Neural crest cell (in vitro differentiated cells): ENCODE measurements around the gene RELB. TPM values are rescaled to one million over a fixed set of nuclear protein-coding genes. Genes with fewer than 3 reads are reported as not detected.
A peak's percentile ranks its signal among the peaks of the same experiment; 100 is the strongest.

Experiments
- DNase-seq: peaks from one replicate; pipeline ENCODE4 v3.0.0; 2021; ENCODE audit warnings: low read depth, mixed read lengths, low spot score
- H3K27ac Mint-ChIP-seq: one replicate; pipeline ENCODE4 v1.8.0; 2021; ENCODE audit warnings: mild to moderate bottlenecking, mixed read lengths; ENCODE audit not compliant: unreplicated experiment
- H3K27me3 Mint-ChIP-seq: 2 replicates; pipeline ENCODE4 v1.8.0; 2021; ENCODE audit warnings: low read depth, mild to moderate bottlenecking, mixed read lengths
- H3K36me3 Mint-ChIP-seq: 2 replicates; pipeline ENCODE4 v1.8.0; 2021; ENCODE audit warnings: low read depth, mild to moderate bottlenecking, mixed read lengths
- H3K4me1 Mint-ChIP-seq: 2 replicates; pipeline ENCODE4 v1.8.0; 2021; ENCODE audit warnings: mixed read lengths
- H3K4me3 Mint-ChIP-seq: one replicate; pipeline ENCODE4 v1.8.0; 2021; ENCODE audit warnings: mild to moderate bottlenecking, mixed read lengths
- H3K9me3 Mint-ChIP-seq: 2 replicates; pipeline ENCODE4 v1.8.0; 2021; ENCODE audit warnings: mixed read lengths
- CTCF ChIP-seq: fragments of 200-600 bp; sonication (generic); conservative IDR thresholded peaks from 2 replicates; pipeline ENCODE4 v1.5.0; 2021; ENCODE audit warnings: antibody characterized with exemption, mild to moderate bottlenecking
- total RNA-seq: library from RNA; stranded (reverse); gene quantifications from 2 replicates; pipeline ENCODE4 v1.2.1, GENCODE V29; 2021

RELB gene
- total RNA-seq, 1 donor from 2014 or later: 3.1 TPM

- no peaks in the 10 kb centered on the region for H3K36me3 Mint-ChIP-seq
- TF ChIP-seq CTCF: no peak
- peaks cover 36% of the 10 kb centered on the region for H3K4me1 Mint-ChIP-seq
- peaks cover 2% of the 10 kb centered on the region for H3K27me3 Mint-ChIP-seq
- H3K4me3 Mint-ChIP-seq: peak overlapping the region; percentile 97
- no peaks in the 10 kb centered on the region for H3K9me3 Mint-ChIP-seq
- no peak for DNase-seq
- H3K27ac Mint-ChIP-seq: no peak overlapping the region
These were observed 43.7 kb upstream of the RELB start for GRCh38 chr19:44957526-44957925.

- H3K4me3 Mint-ChIP-seq: peak overlapping the region; percentile 97
- TF ChIP-seq CTCF: no peak
- peaks cover 2% of the 10 kb centered on the region for H3K27me3 Mint-ChIP-seq
These were observed 43.2 kb upstream of the RELB start for GRCh38 chr19:44958090-44958489.

GRCh38 chr19:44959691-44960090 lies 41.6 kb upstream of the RELB start:
- Mint-ChIP-seq H3K27me3 (peaks cover 2% of the 10 kb centered on the region), H3K9me3 (no peaks in the 10 kb centered on the region), H3K36me3 (no peaks in the 10 kb centered on the region), H3K4me1 (peaks cover 27% of the 10 kb centered on the region), H3K27ac (no peak overlapping the region), H3K4me3 (peak overlapping the region; percentile 58)
- TF ChIP-seq CTCF: no peak
- DNase-seq: no peak

More at GRCh38 chr19:44958090-44958489, 43.2 kb upstream of the RELB start:
- no peaks in the 10 kb centered on the region for H3K36me3 Mint-ChIP-seq
- no peaks in the 10 kb centered on the region for H3K9me3 Mint-ChIP-seq
- DNase-seq: no peak
- no peak overlapping the region for H3K27ac Mint-ChIP-seq
- peaks cover 36% of the 10 kb centered on the region for H3K4me1 Mint-ChIP-seq

GRCh38 chr19:44960906-44961728 lies 40.1 kb upstream of the RELB start:
- Mint-ChIP-seq H3K36me3 (no peaks in the 10 kb centered on the region), H3K4me1 (peaks cover 16% of the 10 kb centered on the region), H3K27me3 (no peaks in the 10 kb centered on the region), H3K4me3 (peak overlapping the region; percentile 48), H3K9me3 (no peaks in the 10 kb centered on the region), H3K27ac (no peak overlapping the region)
- no peak for DNase-seq
- TF ChIP-seq CTCF: no peak

GRCh38 chr19:44961821-44962220 lies 39.4 kb upstream of the RELB start:
- Mint-ChIP-seq H3K27ac (no peak overlapping the region), H3K9me3 (no peaks in the 10 kb centered on the region), H3K36me3 (no peaks in the 10 kb centered on the region), H3K4me3 (no peak overlapping the region), H3K4me1 (peaks cover 9% of the 10 kb centered on the region), H3K27me3 (no peaks in the 10 kb centered on the region)
- TF ChIP-seq CTCF: no peak
- no peak for DNase-seq
